Liver (tissue), 9 donors: ENCODE results near the gene UBE3B. TPM values are rescaled to one million over a fixed set of nuclear protein-coding genes. Genes with fewer than 3 reads are reported as not detected.
"Not testable (repeated sequence)": the region's sequence is repeated elsewhere in the genome, so short reads cannot be mapped to it uniquely, and the experiment has no call there.

Experiments
- DNase-seq: peaks from one replicate; pipeline ENCODE4 v3.0.0-alpha.2; 2017; ENCODE audit warnings: low spot score
- H3K27ac ChIP-seq, 2 donors: one replicate each; pipeline ENCODE4 v1.7.0; 2013; ENCODE audit warnings: inconsistent platforms in 2 of 2, low read length in 2 of 2, control low read depth in 1 of 2, low read depth in 1 of 2, mild to moderate bottlenecking in 1 of 2
- H3K27me3 ChIP-seq, 4 donors: one replicate each; pipeline versions ENCODE4 v1.6.1 to v1.7.0; 2013; ENCODE audit warnings: low read length in 3 of 4, inconsistent platforms in 1 of 4, mild to moderate bottlenecking in 1 of 4, moderate library complexity in 1 of 4; ENCODE audit not compliant: control insufficient read depth in 4 of 4, insufficient read depth in 4 of 4
- H3K36me3 ChIP-seq, 4 donors: one replicate each; pipeline versions ENCODE4 v1.6.1 to v1.7.0; 2013; ENCODE audit warnings: low read length in 3 of 4, mild to moderate bottlenecking in 3 of 4, low read depth in 1 of 4, moderate library complexity in 1 of 4; ENCODE audit not compliant: control insufficient read depth in 4 of 4, insufficient read depth in 3 of 4
- H3K4me1 ChIP-seq, 4 donors: one replicate each; pipeline versions ENCODE4 v1.6.1 to v1.7.0; 2013; ENCODE audit warnings: low read length in 3 of 4, mild to moderate bottlenecking in 3 of 4, moderate library complexity in 1 of 4; ENCODE audit not compliant: control insufficient read depth in 4 of 4, insufficient read depth in 4 of 4
- H3K4me3 ChIP-seq, 3 donors: one replicate each; pipeline versions ENCODE4 v1.6.1 to v1.7.0; 2013; ENCODE audit warnings: low read length in 3 of 3, control low read depth in 1 of 3, low read depth in 1 of 3, mild to moderate bottlenecking in 1 of 3
- H3K9ac ChIP-seq, 2 donors: one replicate each; pipeline ENCODE4 v1.7.0; 2013; ENCODE audit warnings: low read length in 2 of 2, mild to moderate bottlenecking in 2 of 2, moderate library complexity in 2 of 2, control low read depth in 1 of 2, low read depth in 1 of 2
- H3K9me3 ChIP-seq, 4 donors: one replicate each; pipeline versions ENCODE4 v1.6.1 to v1.7.0; 2013; ENCODE audit warnings: low read length in 3 of 4; ENCODE audit not compliant: control insufficient read depth in 4 of 4
- CTCF ChIP-seq: fragments of 150-350 bp; IDR thresholded peaks from 2 replicates; pipeline ENCODE4 v1.5.1; 2017; ENCODE audit warnings: improper control_type of control experiment, low read depth, low read length; ENCODE audit not compliant: missing input control
- EGR1 ChIP-seq, 2 donors: IDR thresholded peaks; 2 replicates each; pipeline ENCODE4 v1.6.1; 2016 to 2018; ENCODE audit warnings: antibody characterized with exemption in 2 of 2, low read depth in 2 of 2
- HNF4A ChIP-seq, 2 donors: conservative IDR thresholded peaks; 2 replicates each; pipeline ENCODE4 v1.6.1; 2016; ENCODE audit warnings: antibody characterized with exemption in 2 of 2, mild to moderate bottlenecking in 2 of 2
- JUND ChIP-seq, 2 donors: IDR thresholded peaks; 2 replicates each; pipeline ENCODE4 v1.6.1; 2016; ENCODE audit warnings: antibody characterized with exemption in 2 of 2
- NR2F2 ChIP-seq: IDR thresholded peaks from 2 replicates; pipeline ENCODE4 v1.6.1; 2016; ENCODE audit warnings: antibody characterized with exemption
- RAD21 ChIP-seq, 2 donors: IDR thresholded peaks; 2 replicates each; pipeline ENCODE4 v1.6.1; 2016; ENCODE audit warnings: antibody characterized with exemption in 2 of 2, mild to moderate bottlenecking in 2 of 2
- REST ChIP-seq: IDR thresholded peaks from 2 replicates; pipeline ENCODE4 v1.6.1; 2016; ENCODE audit warnings: antibody characterized with exemption, mild to moderate bottlenecking
- RXRA ChIP-seq, 2 donors: IDR thresholded peaks; 2 replicates each; pipeline ENCODE4 v1.6.1; 2017 to 2018; ENCODE audit warnings: antibody characterized with exemption in 2 of 2, mild to moderate bottlenecking in 1 of 2
- SP1 ChIP-seq: IDR thresholded peaks from 2 replicates; pipeline ENCODE4 v1.6.1; 2018; ENCODE audit warnings: antibody characterized with exemption, mild to moderate bottlenecking
- TAF1 ChIP-seq: conservative IDR thresholded peaks from 2 replicates; pipeline ENCODE4 v1.6.1; 2016; ENCODE audit warnings: antibody characterized with exemption, mild to moderate bottlenecking
- YY1 ChIP-seq: IDR thresholded peaks from 2 replicates; pipeline ENCODE4 v1.6.1; 2016; ENCODE audit warnings: antibody characterized with exemption, mild to moderate bottlenecking
- WGBS: extraction: QIAGEN DNeasy Blood & Tissue Kit; methylation state at CpG from one replicate; pipeline ENCODE4 v1.1.7; 2013; 5-methylcytosine and 5-hydroxymethylcytosine counted together
- polyA plus RNA-seq, 2 donors: library from polyadenylated mRNA; stranded (reverse) in 1 of 2; unstranded in 1 of 2; fragments of 200-250 nt in 1 of 2; fragments of >200 nt in 1 of 2; fragmentation: Nextera tagmentation in 1 of 2; extraction: Ambion mirVana in 1 of 2; gene quantifications; one replicate each; pipeline versions ENCODE4 v1.2.1 to v1.2.3, GENCODE V29; 2013 to 2015
- total RNA-seq, 2 donors: library from RNA; depleted of rRNA; stranded (reverse); fragments of >200 nt; gene quantifications; one replicate each; pipeline ENCODE4 v1.2.3, GENCODE V29; 2014
- TF ChIP-seq, protein P1 (sequence below): IDR thresholded peaks from 2 replicates; pipeline ENCODE4 v1.6.1; 2016; ENCODE audit warnings: antibody characterized with exemption
- donor health status: healthy.
- donor health status: healthy.
- donor health status: healthy.
- donor health status: healthy.
- donor health status: healthy.

The UBE3B gene
- total and polyA plus RNA-seq, 4 donors, result 9.3 to 43.4 (median 24.1) TPM

DNA sequence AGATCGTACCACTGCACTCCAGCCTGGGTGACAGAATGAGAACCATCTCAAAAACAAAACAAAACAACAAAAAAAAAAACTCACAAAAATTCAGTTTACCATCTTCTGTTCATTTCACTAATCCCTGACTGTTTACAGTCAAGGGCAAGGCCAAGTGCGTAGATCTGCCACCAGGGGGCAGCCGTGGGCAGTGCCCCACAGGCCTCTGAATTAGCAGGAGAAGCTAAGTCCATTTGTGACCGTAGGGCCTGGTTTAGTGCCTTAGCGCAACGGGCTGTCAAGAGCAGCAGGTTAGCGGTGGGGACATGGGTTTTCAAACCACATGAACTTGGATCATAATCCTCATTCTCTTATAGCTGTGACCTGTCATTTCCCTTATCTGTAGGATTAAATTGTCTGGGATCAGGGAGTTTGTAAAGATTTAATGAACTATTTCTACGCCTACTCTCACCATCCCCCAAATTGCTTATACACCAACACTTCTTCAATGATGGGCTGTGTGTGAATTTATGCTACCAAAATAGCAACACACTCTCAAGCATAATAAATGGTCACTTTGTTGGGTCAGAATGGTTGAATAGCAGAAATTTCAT lies 49.3 kb upstream of the UBE3B start:
- DNase-seq, result peak; percentile 80
- no peaks in the 10 kb centered on the region for H3K27me3 ChIP-seq
- no peak overlapping the region for H3K4me3 ChIP-seq
- H3K27ac ChIP-seq, result no peak overlapping the region
- H3K9me3 ChIP-seq, result no peaks in the 10 kb centered on the region
- TF ChIP-seq RXRA (IDR thresholded peaks at IDR 0.05), result peak in 1 of 2 donors; percentile 10
- TF ChIP-seq CTCF, result peak; percentile 96
- peak; percentile 86 to 95 for TF ChIP-seq RAD21 (IDR thresholded peaks at IDR 0.05)
- no peak for TF ChIP-seq YY1
- peak; percentile 4 to 20 for TF ChIP-seq HNF4A (conservative IDR thresholded peaks at IDR 0.05)
- H3K4me1 ChIP-seq, result no peaks in the 10 kb centered on the region
- WGBS, result 20% methylated on average over 8 of the region's 8 CpGs
- no peaks in the 10 kb centered on the region for H3K36me3 ChIP-seq
- H3K9ac ChIP-seq, result no peak overlapping the region

GRCh38 chr12:109428804-109429203 lies 48.6 kb upstream of the UBE3B start:
- not testable (repeated sequence) for H3K4me3 ChIP-seq, DNase-seq, H3K27me3 ChIP-seq, H3K27ac ChIP-seq, H3K36me3 ChIP-seq, H3K9ac ChIP-seq, H3K9me3 ChIP-seq, H3K4me1 ChIP-seq
- 94% methylated on average over 3 of the region's 3 CpGs for WGBS

DNA sequence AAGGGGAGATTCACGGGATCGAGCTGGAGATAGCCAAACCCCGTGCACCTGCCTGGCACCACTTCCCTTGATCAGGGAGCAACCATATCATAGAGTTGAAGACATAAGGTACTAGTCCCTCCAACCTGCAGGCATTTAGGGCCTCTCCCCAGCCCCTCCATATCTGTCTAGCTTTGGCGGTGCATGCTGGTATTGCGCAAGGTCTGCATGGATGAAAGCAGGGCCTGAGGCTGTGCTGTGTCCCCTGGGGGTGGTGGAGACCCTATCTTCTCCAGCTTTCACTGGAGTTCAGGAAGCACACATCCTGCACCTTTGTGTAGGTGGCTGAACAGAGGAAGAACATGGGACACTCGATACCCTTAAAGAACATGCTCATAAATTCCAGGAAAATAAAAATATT lies 47.2 kb upstream of the UBE3B start:
- Histone ChIP-seq H3K9ac (no peak overlapping the region), H3K4me3 (no peak overlapping the region), H3K27me3 (no peaks in the 10 kb centered on the region), H3K27ac (no peak overlapping the region), H3K4me1 (no peaks in the 10 kb centered on the region), H3K36me3 (no peaks in the 10 kb centered on the region), H3K9me3 (no peaks in the 10 kb centered on the region)
- no peak for DNase-seq
- 91% methylated on average over 6 of the region's 6 CpGs for WGBS
- TF ChIP-seq NR2F2, result no peak
- TF ChIP-seq HNF4A (conservative IDR thresholded peaks at IDR 0.05), result no peak
- no peak for TF ChIP-seq YY1
- TF ChIP-seq, protein P1, sequence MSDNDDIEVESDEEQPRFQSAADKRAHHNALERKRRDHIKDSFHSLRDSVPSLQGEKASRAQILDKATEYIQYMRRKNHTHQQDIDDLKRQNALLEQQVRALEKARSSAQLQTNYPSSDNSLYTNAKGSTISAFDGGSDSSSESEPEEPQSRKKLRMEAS, result no peak
- no peak for TF ChIP-seq EGR1 (IDR thresholded peaks at IDR 0.05; ENCODE audit: low read depth in 2 of 2)
- TF ChIP-seq SP1, result no peak
- TF ChIP-seq REST, result no peak
- no peak for TF ChIP-seq JUND (IDR thresholded peaks at IDR 0.05)
- no peak for TF ChIP-seq TAF1
- no peak for TF ChIP-seq CTCF
